Sigmoid colon (tissue), 4 donors: ENCODE results near the gene SPOCD1.

Source experiments
- CTCF ChIP-seq, 4 experiments: fragments of 450-650 bp in 3 of 4; fragments of 200-600 bp in 1 of 4; IDR thresholded peaks; one replicate each; pipeline ENCODE4 v1.5.1; 2016 to 2019; ENCODE audit warnings: antibody characterized with exemption in 4 of 4, mild to moderate bottlenecking in 3 of 4, moderate library complexity in 2 of 4
- POLR2A ChIP-seq, 2 donors: fragments of 450-650 bp; IDR thresholded peaks; one replicate each; pipeline ENCODE4 v1.6.1; 2016; ENCODE audit warnings: antibody characterized with exemption in 2 of 2, mild to moderate bottlenecking in 2 of 2, moderate library complexity in 2 of 2
- POLR2AphosphoS5 ChIP-seq, 4 donors: sonication (generic); formaldehyde crosslinking; IDR thresholded peaks; one replicate each; pipeline ENCODE4 v1.6.1; 2017; ENCODE audit warnings: antibody characterized with exemption in 4 of 4

GRCh38 chr1:31859044-31859443, 43.2 kb upstream of the SPOCD1 start:
- TF ChIP-seq POLR2AphosphoS5 (IDR thresholded peaks at IDR 0.05) (no peak), CTCF (IDR thresholded peaks at IDR 0.05) (no peak), POLR2A (IDR thresholded peaks at IDR 0.05) (no peak)
